ENCODE data around the gene SCN11A.

The SCN11A gene

GRCh38 chr3:39051649-39052561 lies at the start of gene SCN11A, which contains the start of gene WDR48:
Gene SCN11A (minus strand): TSS chr3:39051944. CDS start chr3:38950362, 101,582 bp downstream.
Gene WDR48 (plus strand): TSS chr3:39052016. CDS start chr3:39052026, 10 bp downstream.
- peak; percentile 90 for DNase-seq (ENCODE audit: low spot score)

GRCh38 chr3:39101022-39101689 lies 49.4 kb upstream of the SCN11A start:
- DNase-seq (ENCODE audit: low spot score), result peak; percentile 48

- no peak for DNase-seq (ENCODE audit: low spot score)
Measured at GRCh38 chr3:39100500-39100886, 48.7 kb upstream of the SCN11A start.

- DNase-seq (ENCODE audit: low spot score), result no peak
Measured at GRCh38 chr3:39099738-39100499, 48.2 kb upstream of the SCN11A start.

- no peak for DNase-seq (ENCODE audit: low spot score)
Measured at GRCh38 chr3:39099242-39099641, 47.5 kb upstream of the SCN11A start.

GRCh38 chr3:39098473-39099000 lies 46.8 kb upstream of the SCN11A start:
- no peak for DNase-seq (ENCODE audit: low spot score)

- DNase-seq (ENCODE audit: low spot score), result no peak
Measured at GRCh38 chr3:39097716-39098472, 46.1 kb upstream of the SCN11A start.

- no peak for DNase-seq (ENCODE audit: low spot score)
Measured at GRCh38 chr3:39096775-39097174, 45.0 kb upstream of the SCN11A start.

GRCh38 chr3:39095778-39096177 lies 44.0 kb upstream of the SCN11A start:
- DNase-seq (ENCODE audit: low spot score), result no peak

- no peak for DNase-seq (ENCODE audit: low spot score)
Measured at GRCh38 chr3:39094851-39095677, 43.3 kb upstream of the SCN11A start.

GRCh38 chr3:39090922-39091321 lies 39.2 kb upstream of the SCN11A start:
- DNase-seq (ENCODE audit: low spot score), result no peak

GRCh38 chr3:39088889-39089288 lies 37.1 kb upstream of the SCN11A start:
- no peak for DNase-seq (ENCODE audit: low spot score)

- no peak for DNase-seq (ENCODE audit: low spot score)
Measured at GRCh38 chr3:39088456-39088855, 36.7 kb upstream of the SCN11A start.

- DNase-seq (ENCODE audit: low spot score), result no peak
Measured at GRCh38 chr3:39086144-39086543, 34.4 kb upstream of the SCN11A start.

GRCh38 chr3:39082666-39083313 lies 31.0 kb upstream of the SCN11A start:
- DNase-seq (ENCODE audit: low spot score), result no peak

- DNase-seq (ENCODE audit: low spot score), result no peak
Measured at GRCh38 chr3:39080026-39080425, 28.3 kb upstream of the SCN11A start.

GRCh38 chr3:39079530-39079929 lies 27.8 kb upstream of the SCN11A start:
- DNase-seq (ENCODE audit: low spot score), result no peak

- no peak for DNase-seq (ENCODE audit: low spot score)
Measured at GRCh38 chr3:39075910-39076309, 24.2 kb upstream of the SCN11A start.

GRCh38 chr3:39068556-39068955 lies 16.8 kb upstream of the SCN11A start:
- DNase-seq (ENCODE audit: low spot score), result no peak

- DNase-seq (ENCODE audit: low spot score), result no peak
Measured at GRCh38 chr3:39067286-39067685, 15.5 kb upstream of the SCN11A start.
